ENCODE results near the gene C5orf46. TPM values are rescaled to one million over a fixed set of nuclear protein-coding genes. Genes with fewer than 3 reads are reported as not detected.
"Not testable (repeated sequence)": the region's sequence is repeated elsewhere in the genome, so short reads cannot be mapped to it uniquely, and the experiment has no call there.

Gene C5orf46
- total and polyA plus RNA-seq, 11 donors: 3.8 to 28.6 (median 6.9) TPM; not detected in 1

- H3K4me1 ChIP-seq; H3K4me3 ChIP-seq; ATAC-seq; H3K27ac ChIP-seq; H3K36me3 ChIP-seq; H3K9me3 ChIP-seq; intact Hi-C loops (cut with DNase I); H3K27me3 ChIP-seq; DNase-seq: not testable (repeated sequence)
- 92 to 94% (median 93%) methylated on average over 17 to 18 of the region's 18 CpGs for WGBS, 4 donors
Observed at GRCh38 chr5:147871980-147872549, 34.3 kb downstream of the C5orf46 start.

GRCh38 chr5:147869892-147870291, 36.4 kb downstream of the C5orf46 start:
- H3K27ac ChIP-seq; H3K9me3 ChIP-seq; DNase-seq; H3K36me3 ChIP-seq; H3K27me3 ChIP-seq; H3K4me3 ChIP-seq; ATAC-seq; intact Hi-C loops (cut with DNase I); H3K4me1 ChIP-seq: not testable (repeated sequence)
- 69 to 78% (median 71%) methylated on average over 6 of the region's 6 CpGs for WGBS, 4 donors

- Histone ChIP-seq H3K36me3 (no peaks in the 10 kb centered on the region), H3K4me3 (no peak overlapping the region), H3K27ac (no peak overlapping the region), H3K4me1 (no peaks in the 10 kb centered on the region), H3K27me3 (no peaks in the 10 kb centered on the region), H3K9me3 (no peaks in the 10 kb centered on the region)
- TF ChIP-seq POLR2A (IDR thresholded peaks at IDR 0.05) (no peak), CTCF (IDR thresholded peaks at IDR 0.05) (no peak)
- ATAC-seq (no peak), DNase-seq (no peak)
- intact Hi-C loops (cut with DNase I): no loop called here
- WGBS, 4 donors: 52 to 56% (median 53%) methylated on average over 4 of the region's 4 CpGs
Observed at GRCh38 chr5:147869112-147869511, 37.2 kb downstream of the C5orf46 start.

GRCh38 chr5:147863454-147864158, 42.7 kb downstream of the C5orf46 start:
- DNase-seq (no peak), ATAC-seq (no peak)
- no peak overlapping the region for H3K27ac ChIP-seq
- peaks cover 0 to 3% (median 0%) of the 10 kb centered on the region in 12 donors for H3K4me1 ChIP-seq
- no peaks in the 10 kb centered on the region for H3K36me3 ChIP-seq
- WGBS, 4 donors: 47 to 53% (median 52%) methylated on average over 3 of the region's 3 CpGs
- intact Hi-C loops (cut with DNase I): no loop called here
- H3K9me3 ChIP-seq: no peaks in the 10 kb centered on the region
- TF ChIP-seq POLR2A (IDR thresholded peaks at IDR 0.05): no peak
- no peak for TF ChIP-seq CTCF (IDR thresholded peaks at IDR 0.05)
- H3K27me3 ChIP-seq: no peaks in the 10 kb centered on the region
- H3K4me3 ChIP-seq: no peak overlapping the region

- H3K27ac ChIP-seq: no peak overlapping the region
- no peaks in the 10 kb centered on the region for H3K9me3 ChIP-seq
- no peaks in the 10 kb centered on the region for H3K27me3 ChIP-seq
- H3K4me1 ChIP-seq: peaks cover 0 to 3% (median 0%) of the 10 kb centered on the region in 12 donors
- intact Hi-C loops (cut with DNase I): no loop called here
- DNase-seq (no peak), ATAC-seq (no peak)
- WGBS, 4 donors: 81 to 88% (median 85%) methylated on average over 1 of the region's 1 CpG
- no peak for TF ChIP-seq CTCF (IDR thresholded peaks at IDR 0.05)
- TF ChIP-seq POLR2A (IDR thresholded peaks at IDR 0.05): no peak
- H3K36me3 ChIP-seq: no peaks in the 10 kb centered on the region
- H3K4me3 ChIP-seq: no peak overlapping the region
Observed at GRCh38 chr5:147860641-147861025, 45.7 kb downstream of the C5orf46 start.
